Liver (tissue), 9 donors: Measurements from ENCODE around the gene PDE4B. TPM values are rescaled to one million over a fixed set of nuclear protein-coding genes. Genes with fewer than 3 reads are reported as not detected.

Experiments used
- DNase-seq: peaks from one replicate; pipeline ENCODE4 v3.0.0-alpha.2; 2017; ENCODE audit warnings: low spot score
- H3K27ac ChIP-seq, 2 donors: one replicate each; pipeline ENCODE4 v1.7.0; 2013; ENCODE audit warnings: inconsistent platforms in 2 of 2, low read length in 2 of 2, control low read depth in 1 of 2, low read depth in 1 of 2, mild to moderate bottlenecking in 1 of 2
- H3K27me3 ChIP-seq, 4 donors: one replicate each; pipeline versions ENCODE4 v1.6.1 to v1.7.0; 2013; ENCODE audit warnings: low read length in 3 of 4, inconsistent platforms in 1 of 4, mild to moderate bottlenecking in 1 of 4, moderate library complexity in 1 of 4; ENCODE audit not compliant: control insufficient read depth in 4 of 4, insufficient read depth in 4 of 4
- H3K36me3 ChIP-seq, 4 donors: one replicate each; pipeline versions ENCODE4 v1.6.1 to v1.7.0; 2013; ENCODE audit warnings: low read length in 3 of 4, mild to moderate bottlenecking in 3 of 4, low read depth in 1 of 4, moderate library complexity in 1 of 4; ENCODE audit not compliant: control insufficient read depth in 4 of 4, insufficient read depth in 3 of 4
- H3K4me1 ChIP-seq, 4 donors: one replicate each; pipeline versions ENCODE4 v1.6.1 to v1.7.0; 2013; ENCODE audit warnings: low read length in 3 of 4, mild to moderate bottlenecking in 3 of 4, moderate library complexity in 1 of 4; ENCODE audit not compliant: control insufficient read depth in 4 of 4, insufficient read depth in 4 of 4
- H3K4me3 ChIP-seq, 3 donors: one replicate each; pipeline versions ENCODE4 v1.6.1 to v1.7.0; 2013; ENCODE audit warnings: low read length in 3 of 3, control low read depth in 1 of 3, low read depth in 1 of 3, mild to moderate bottlenecking in 1 of 3
- H3K9ac ChIP-seq, 2 donors: one replicate each; pipeline ENCODE4 v1.7.0; 2013; ENCODE audit warnings: low read length in 2 of 2, mild to moderate bottlenecking in 2 of 2, moderate library complexity in 2 of 2, control low read depth in 1 of 2, low read depth in 1 of 2
- H3K9me3 ChIP-seq, 4 donors: one replicate each; pipeline versions ENCODE4 v1.6.1 to v1.7.0; 2013; ENCODE audit warnings: low read length in 3 of 4; ENCODE audit not compliant: control insufficient read depth in 4 of 4
- ATF3 ChIP-seq: IDR thresholded peaks from 2 replicates; pipeline ENCODE4 v1.6.1; 2016; ENCODE audit warnings: antibody characterized with exemption
- CTCF ChIP-seq: fragments of 150-350 bp; IDR thresholded peaks from 2 replicates; pipeline ENCODE4 v1.5.1; 2017; ENCODE audit warnings: improper control_type of control experiment, low read depth, low read length; ENCODE audit not compliant: missing input control
- EGR1 ChIP-seq, 2 donors: IDR thresholded peaks; 2 replicates each; pipeline ENCODE4 v1.6.1; 2016 to 2018; ENCODE audit warnings: antibody characterized with exemption in 2 of 2, low read depth in 2 of 2
- FOXA1 ChIP-seq: IDR thresholded peaks from 2 replicates; pipeline ENCODE4 v1.6.1; 2016; ENCODE audit warnings: antibody characterized with exemption
- FOXA2 ChIP-seq: IDR thresholded peaks from 2 replicates; pipeline ENCODE4 v1.6.1; 2016; ENCODE audit warnings: antibody characterized with exemption
- HNF4G ChIP-seq: IDR thresholded peaks from 2 replicates; pipeline ENCODE4 v1.6.1; 2016; ENCODE audit warnings: antibody characterized with exemption
- JUND ChIP-seq, 2 donors: IDR thresholded peaks; 2 replicates each; pipeline ENCODE4 v1.6.1; 2016; ENCODE audit warnings: antibody characterized with exemption in 2 of 2
- RAD21 ChIP-seq, 2 donors: IDR thresholded peaks; 2 replicates each; pipeline ENCODE4 v1.6.1; 2016; ENCODE audit warnings: antibody characterized with exemption in 2 of 2, mild to moderate bottlenecking in 2 of 2
- REST ChIP-seq: IDR thresholded peaks from 2 replicates; pipeline ENCODE4 v1.6.1; 2016; ENCODE audit warnings: antibody characterized with exemption, mild to moderate bottlenecking
- TAF1 ChIP-seq: conservative IDR thresholded peaks from 2 replicates; pipeline ENCODE4 v1.6.1; 2016; ENCODE audit warnings: antibody characterized with exemption, mild to moderate bottlenecking
- WGBS: extraction: QIAGEN DNeasy Blood & Tissue Kit; methylation state at CpG from one replicate; pipeline ENCODE4 v1.1.7; 2013; 5-methylcytosine and 5-hydroxymethylcytosine counted together
- polyA plus RNA-seq, 2 donors: library from polyadenylated mRNA; stranded (reverse) in 1 of 2; unstranded in 1 of 2; fragments of 200-250 nt in 1 of 2; fragments of >200 nt in 1 of 2; fragmentation: Nextera tagmentation in 1 of 2; extraction: Ambion mirVana in 1 of 2; gene quantifications; one replicate each; pipeline versions ENCODE4 v1.2.1 to v1.2.3, GENCODE V29; 2013 to 2015
- total RNA-seq, 2 donors: library from RNA; depleted of rRNA; stranded (reverse); fragments of >200 nt; gene quantifications; one replicate each; pipeline ENCODE4 v1.2.3, GENCODE V29; 2014
- donor health status: healthy.
- donor health status: healthy.
- donor health status: healthy.
- donor health status: healthy.
- donor health status: healthy.

PDE4B gene
- total and polyA plus RNA-seq, 4 donors = 1.9 to 3.9 (median 2.7) TPM

GRCh38 chr1:65910432-65910831, 117.7 kb downstream of the PDE4B start:
- WGBS = 41% methylated on average over 2 of the region's 2 CpGs
- TF ChIP-seq REST (no peak), RAD21 (IDR thresholded peaks at IDR 0.05) (no peak), JUND (IDR thresholded peaks at IDR 0.05) (no peak), ATF3 (no peak), FOXA2 (no peak), HNF4G (no peak), EGR1 (IDR thresholded peaks at IDR 0.05; ENCODE audit: low read depth in 2 of 2) (no peak), FOXA1 (no peak), TAF1 (no peak), CTCF (no peak)
- no peaks in the 10 kb centered on the region for H3K9me3 ChIP-seq

GRCh38 chr1:65911679-65912078, 119.0 kb downstream of the PDE4B start:
- H3K27ac ChIP-seq = no peak overlapping the region
- TF ChIP-seq REST = no peak
- TF ChIP-seq JUND (IDR thresholded peaks at IDR 0.05) = no peak
- no peaks in the 10 kb centered on the region for H3K9me3 ChIP-seq
- no peaks in the 10 kb centered on the region for H3K4me1 ChIP-seq
- H3K36me3 ChIP-seq = no peaks in the 10 kb centered on the region
- WGBS = 59% methylated on average over 2 of the region's 2 CpGs
- no peak overlapping the region for H3K4me3 ChIP-seq
- H3K27me3 ChIP-seq = no peaks in the 10 kb centered on the region
- DNase-seq = no peak
- H3K9ac ChIP-seq = no peak overlapping the region

More at GRCh38 chr1:65910432-65910831, 117.7 kb downstream of the PDE4B start:
- no peak overlapping the region for H3K4me3 ChIP-seq
- no peaks in the 10 kb centered on the region for H3K27me3 ChIP-seq
- no peak overlapping the region for H3K27ac ChIP-seq
- DNase-seq = no peak
- H3K9ac ChIP-seq = no peak overlapping the region
- no peaks in the 10 kb centered on the region for H3K36me3 ChIP-seq
- H3K4me1 ChIP-seq = no peaks in the 10 kb centered on the region
